HG02678 (cell line): ENCODE results near the gene C8B.

Source experiments
- ATAC-seq: cut with Tn5 transposase; IDR thresholded peaks from one replicate; pipeline ENCODE4 v1.9.1; 2021; ENCODE audit warnings: mild to moderate bottlenecking, moderate library complexity; ENCODE audit not compliant: unreplicated experiment

The C8B gene

DNA sequence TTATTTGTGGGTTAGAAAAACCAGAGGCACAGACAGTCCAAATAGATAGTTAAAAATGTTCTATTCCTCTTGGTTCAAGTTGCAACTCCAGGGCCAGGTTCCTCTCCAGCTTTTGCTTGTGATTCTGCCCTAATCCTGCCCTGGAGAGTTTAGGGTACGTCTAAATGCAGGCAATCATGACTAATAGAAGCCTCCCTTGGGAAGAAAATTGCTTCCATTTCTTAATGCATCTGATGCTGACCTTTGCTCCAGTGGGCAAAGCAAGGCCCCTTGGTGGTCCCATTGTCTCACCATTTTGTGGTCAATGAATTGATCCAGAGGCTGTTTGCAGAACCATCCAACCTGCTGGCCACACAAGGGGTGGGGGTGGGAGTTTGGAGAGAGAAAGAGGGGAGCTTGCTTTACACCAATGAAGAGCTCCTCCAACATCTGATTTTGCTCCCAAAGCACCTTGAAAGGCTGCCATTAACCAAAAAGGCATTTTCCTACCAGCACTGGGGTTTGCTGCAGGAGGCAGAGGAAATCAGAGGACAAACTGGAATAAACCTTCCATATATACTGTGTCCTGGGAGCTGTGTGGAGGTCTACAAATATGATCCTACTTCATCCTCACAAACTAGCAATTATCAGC, 31.3 kb downstream of the C8B start:
- no peak for ATAC-seq

DNA sequence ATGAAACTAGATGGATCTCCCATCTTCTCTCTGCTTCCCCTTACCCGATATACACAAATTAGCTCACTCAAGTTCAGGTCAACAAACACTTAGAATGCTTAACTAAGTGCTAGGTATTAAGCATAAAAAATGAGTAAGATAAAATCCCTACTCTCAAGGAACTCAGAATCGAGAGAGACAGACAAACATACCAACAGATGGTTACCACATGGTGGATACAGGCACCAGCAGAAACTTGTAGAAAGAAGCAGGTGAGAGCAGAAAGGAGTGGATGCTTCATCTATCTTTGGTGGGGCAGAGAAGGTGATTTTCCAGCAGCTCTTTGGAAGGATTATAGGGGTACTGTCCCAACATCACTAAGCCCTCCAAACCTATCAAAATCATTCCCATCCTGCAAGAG, 32.2 kb downstream of the C8B start:
- ATAC-seq = no peak

DNA sequence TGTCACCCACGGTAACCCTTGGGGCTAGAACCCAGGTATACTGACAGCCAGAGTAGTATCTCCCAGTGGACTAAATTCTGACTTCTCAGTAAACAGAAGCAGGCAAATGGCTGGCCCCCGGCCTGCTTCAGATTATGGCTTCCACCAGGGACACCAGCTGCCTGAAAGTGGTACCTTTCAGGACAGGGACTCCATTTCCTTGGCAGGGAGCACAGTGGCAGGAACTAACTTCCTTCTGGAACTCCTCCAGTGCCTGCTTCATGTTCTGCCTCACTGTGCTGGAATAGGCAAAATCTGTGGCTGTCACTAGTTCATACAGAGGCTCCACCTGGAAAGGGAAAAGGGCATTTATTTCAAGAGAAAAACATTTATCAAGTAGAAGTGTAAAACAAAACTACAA, 32.7 kb downstream of the C8B start:
- no peak for ATAC-seq

DNA sequence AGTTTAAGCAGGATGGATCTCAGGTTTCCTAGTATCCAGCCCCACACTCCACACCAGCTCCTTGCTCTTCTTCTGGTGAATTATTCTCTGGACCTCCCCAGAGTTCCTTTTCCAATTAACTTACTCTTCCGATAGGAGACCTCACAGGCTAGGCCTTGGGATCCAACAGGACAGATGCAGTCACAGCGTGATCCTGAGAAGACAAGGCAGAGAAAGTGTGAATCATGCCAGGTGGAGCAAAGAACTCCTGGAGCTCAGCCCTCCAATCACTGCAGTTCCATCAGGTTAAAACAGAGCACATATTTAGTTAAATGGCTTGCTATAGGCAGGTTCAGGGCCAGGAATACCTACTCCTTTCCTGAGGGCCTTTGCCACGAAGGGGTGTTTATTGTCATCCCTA, 34.1 kb downstream of the C8B start:
- ATAC-seq = no peak

DNA sequence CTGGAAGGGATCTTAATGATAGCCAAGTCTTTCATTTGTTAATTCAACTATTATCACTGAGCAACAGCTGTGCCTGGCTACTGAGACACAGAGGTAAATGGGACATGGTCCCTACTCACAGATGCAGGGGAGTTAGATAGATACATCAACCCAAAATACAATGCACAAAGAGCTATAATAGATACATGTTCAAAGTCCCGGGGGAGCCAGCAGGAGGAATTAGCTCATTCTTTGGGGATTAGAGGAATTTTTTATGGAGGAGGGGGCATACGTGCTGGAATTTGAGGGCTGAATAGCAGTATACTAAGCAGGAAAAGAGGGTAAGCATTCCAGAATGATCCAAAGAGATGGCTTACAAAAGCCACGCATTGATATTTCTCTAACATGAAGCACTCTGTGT, 34.6 kb downstream of the C8B start:
- ATAC-seq = no peak

DNA sequence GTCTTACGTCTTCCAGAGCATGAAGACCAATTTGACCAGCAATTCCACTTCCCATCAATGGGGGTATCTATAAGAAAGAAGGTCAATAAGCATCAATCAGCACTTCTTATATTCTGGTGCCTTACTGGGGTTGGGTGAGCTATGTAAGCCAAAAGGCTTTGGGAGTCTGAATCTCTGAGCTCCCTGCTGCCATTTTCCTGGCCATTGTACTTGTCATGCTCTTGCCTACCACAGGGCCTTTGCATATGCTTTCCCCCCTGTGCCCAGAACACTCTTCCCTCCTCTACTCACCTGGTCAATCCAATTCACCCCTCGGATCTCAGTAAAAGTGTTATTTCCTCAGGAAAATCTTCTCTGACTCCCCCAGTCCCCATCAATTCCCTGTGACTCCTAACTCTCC, 36.3 kb downstream of the C8B start:
- no peak for ATAC-seq

DNA sequence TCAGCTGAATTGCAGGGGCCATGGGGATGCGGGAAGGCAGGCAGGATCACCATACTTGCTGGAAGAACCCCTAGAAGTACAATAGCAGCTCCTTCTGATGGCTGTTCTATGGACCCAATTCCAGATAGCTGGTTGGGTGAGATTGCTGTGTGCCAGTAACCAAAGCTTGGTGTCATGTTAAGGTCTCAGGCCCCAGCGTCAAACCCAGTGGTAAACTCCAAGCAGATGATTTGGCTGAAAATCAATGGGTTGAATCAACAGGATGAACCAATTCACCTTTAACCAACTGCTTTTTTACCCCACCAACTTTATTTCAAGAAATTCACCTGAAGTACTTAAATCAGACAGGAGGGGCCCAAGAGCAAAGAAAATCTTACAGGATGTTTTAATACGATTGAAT, 37.8 kb downstream of the C8B start:
- no peak for ATAC-seq

DNA sequence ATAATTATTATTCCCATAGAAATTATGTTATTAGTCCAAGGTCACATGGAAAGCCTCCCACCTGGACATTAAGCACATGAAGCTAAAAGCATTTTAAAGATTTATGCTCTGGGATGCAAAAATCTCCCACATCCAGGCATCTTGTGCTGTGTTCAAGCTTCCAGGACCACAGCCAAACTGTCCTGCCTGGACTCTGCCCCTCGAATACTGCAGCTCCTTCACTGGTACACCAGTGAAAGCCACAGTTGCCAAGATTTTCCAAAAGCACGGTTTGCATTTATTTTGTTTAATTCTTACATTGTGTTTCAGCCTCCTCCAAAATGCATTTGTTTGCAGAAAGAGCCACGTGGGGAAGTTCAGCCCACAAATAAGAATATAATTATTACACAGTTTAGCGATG, 38.6 kb downstream of the C8B start:
- ATAC-seq = no peak

DNA sequence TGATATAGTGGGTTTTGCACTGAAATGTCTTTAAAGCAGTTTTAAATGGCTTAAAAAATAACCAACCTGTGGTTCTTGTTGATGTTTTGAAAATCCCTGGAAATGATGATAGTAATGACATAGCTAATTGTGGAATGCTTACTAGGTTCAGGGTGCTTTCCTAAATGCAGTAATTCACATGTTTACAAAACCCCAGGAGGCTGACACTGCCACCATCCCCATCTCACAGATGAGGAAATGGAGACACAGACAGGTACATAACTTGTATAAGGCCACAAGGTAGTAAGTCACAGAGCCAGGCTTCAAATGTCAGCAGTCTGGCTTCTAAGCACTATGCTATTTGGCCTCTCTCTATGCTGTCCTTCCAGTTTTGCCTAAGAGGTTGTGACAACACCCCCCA, 40.6 kb downstream of the C8B start:
- no peak for ATAC-seq

DNA sequence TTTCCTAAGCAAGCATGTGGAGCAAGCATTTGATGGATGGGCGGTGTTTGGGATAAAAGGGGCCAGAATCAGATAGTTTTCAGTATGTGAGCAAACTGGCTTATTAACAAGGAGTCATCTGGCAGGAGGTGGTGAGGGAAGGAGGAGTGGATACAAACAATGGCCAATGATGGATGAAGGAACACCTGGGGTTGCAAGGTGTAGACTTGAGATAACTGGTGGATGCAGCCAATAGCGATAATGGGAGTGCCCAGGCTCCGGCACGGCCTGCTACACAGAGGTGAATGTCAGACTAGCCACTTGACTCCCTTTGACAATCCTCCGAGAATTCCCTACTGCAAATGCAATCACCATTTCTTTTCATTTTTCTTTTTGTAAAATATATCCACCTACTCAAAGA, 41.7 kb downstream of the C8B start:
- no peak for ATAC-seq

DNA sequence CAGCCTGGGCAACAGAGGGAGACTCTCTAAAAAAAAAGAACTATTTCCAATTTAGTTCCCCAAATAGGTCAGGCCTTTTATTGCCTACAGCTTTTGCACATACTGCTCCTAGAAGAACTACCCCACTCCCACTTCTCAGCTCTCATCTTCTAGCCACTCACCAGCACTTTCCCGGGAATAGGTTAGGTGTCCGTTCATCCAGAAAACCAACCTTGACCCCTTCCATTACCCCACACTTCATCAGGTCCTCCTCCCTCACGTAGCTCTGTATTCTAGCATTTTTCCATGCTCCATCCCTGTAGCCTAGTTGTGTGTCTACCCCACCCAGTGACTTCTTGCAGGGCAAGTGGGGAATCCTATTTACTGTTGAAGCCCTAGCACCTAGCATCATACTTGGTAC, 42.6 kb downstream of the C8B start:
- no peak for ATAC-seq

DNA sequence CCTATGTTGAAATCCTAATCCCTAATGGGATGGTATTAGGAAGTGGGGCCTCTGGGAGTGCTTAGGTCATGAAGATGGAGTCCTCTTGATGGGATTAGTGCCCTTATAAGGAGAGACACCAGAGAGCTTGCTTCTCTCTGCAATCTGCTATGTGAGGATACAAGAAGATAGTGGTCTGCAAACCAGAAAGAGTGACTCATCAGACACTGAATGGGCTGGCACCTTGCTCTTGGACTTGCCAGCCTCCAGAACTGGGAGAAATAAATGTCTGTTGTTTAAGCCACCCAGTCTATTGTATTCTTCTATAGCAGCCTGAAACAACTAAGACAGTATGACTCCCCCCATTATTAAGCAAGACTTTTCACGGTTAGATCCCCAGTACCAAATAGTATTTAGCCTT, 43.3 kb downstream of the C8B start:
- ATAC-seq = no peak

DNA sequence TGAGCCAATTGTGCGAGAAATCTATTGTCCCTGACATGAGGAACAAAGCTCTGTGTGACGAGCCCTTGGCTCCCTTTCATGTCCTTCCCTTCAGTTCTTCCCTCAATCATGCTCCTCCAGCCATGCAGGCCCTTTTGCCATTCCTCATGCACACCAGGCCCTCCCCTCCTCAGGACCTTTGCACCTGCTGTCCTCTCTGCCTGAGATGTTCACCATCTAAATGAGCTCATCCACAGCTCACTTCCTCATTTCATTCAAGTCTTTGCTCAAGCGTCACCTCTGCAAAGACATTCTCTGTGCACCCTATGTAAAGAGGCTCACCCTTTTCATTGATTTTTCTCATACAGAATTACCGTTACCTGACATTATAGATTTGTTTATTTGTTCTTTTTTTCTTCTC, 43.7 kb downstream of the C8B start:
- ATAC-seq = no peak

DNA sequence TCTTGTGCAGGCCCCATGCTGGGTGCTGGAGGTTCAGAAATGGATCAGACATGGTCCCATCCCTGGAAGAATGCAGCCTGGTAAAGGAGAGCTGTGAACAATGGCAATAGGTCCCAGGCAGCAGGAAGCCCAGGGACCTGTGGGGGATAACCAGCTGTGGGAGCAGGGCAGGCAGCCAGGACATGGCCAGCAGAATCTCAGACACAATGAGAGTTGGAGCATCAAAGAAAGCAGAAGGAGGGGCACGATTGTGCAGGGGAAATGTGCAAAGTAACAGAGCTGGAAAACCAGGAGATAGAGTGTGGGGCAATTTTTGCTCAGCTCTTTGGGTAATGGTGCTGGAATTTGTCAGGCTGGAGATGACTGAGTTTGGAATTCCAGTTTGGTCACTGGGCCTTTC, 44.3 kb downstream of the C8B start:
- ATAC-seq = no peak

DNA sequence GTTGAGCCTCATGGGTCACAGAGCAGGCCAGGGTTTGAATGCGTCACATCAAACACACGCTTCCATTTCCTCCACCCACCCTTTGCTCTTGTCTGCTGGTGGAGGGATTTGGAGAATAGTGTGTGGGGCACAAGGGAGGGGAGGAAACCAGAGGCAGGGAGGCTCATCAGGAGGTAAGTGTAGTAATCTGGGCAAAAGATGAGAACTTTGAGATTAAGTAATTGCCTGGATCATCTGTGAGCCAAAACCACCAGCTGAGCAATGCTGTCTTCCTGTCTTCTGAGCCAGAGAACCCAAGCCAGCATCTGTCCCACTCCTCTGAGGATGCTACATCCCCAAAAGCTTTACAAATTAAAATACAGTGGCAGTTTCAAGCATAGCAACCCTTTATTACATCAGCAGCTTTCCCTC, 45.2 kb downstream of the C8B start:
- ATAC-seq = no peak

DNA sequence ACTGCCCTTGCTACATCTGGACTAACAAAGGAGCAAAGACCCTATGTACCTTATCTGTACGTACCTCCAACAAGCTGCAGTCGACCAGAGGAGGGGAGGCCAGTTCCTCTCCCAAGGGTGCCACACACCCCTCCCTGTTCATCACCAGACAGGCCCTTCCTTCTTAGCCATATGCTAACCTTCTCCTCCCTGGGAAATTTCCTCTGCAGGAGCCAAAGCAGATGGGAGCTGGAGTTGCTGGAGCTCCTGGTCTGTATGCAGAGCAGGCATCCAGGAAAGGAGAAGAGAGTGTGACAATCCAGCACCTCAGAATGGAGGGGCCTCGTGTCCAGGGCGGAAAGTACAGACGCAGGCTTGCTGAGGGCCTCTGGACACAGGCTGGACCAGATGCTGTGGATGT, 48.5 kb downstream of the C8B start:
- ATAC-seq = no peak

DNA sequence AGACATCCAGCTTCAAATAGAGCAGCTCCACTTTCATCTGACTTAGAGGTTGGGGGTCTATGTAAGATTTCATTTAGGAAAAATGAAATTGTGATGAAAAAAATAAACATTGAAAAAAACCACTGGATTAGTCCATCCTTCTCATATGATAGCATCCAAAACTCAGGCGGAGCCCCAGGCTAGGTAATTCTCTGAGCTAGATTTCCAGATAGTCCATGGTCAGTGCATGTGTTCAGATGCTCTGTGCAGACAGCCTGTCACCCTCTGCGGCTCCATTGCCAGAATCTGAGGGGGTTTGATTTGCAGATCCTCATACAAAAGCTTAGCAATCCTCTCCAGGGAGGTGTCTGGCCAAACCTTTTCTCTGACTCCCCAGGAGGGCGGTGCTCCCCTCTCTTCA, 49.2 kb downstream of the C8B start:
- no peak for ATAC-seq

DNA sequence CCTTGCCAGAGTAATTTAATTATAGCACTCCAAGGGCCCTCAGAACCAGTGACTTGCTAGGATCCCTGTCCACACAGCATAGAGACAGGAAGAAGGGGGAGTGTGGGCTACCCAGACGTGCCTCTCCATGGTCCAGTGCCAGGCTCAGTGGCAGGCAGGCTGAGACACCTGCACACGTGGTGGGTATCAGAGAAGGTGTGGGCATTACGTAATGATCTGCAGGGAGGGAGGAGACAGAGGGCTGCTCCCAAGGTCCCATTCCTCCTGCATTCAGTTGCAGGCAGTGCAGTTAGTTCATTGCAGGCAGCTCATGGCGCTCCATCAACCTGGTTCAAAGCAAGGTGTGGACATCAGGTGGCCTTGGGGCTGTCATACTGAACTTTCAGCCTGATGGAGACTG, 49.9 kb downstream of the C8B start:
- no peak for ATAC-seq

DNA sequence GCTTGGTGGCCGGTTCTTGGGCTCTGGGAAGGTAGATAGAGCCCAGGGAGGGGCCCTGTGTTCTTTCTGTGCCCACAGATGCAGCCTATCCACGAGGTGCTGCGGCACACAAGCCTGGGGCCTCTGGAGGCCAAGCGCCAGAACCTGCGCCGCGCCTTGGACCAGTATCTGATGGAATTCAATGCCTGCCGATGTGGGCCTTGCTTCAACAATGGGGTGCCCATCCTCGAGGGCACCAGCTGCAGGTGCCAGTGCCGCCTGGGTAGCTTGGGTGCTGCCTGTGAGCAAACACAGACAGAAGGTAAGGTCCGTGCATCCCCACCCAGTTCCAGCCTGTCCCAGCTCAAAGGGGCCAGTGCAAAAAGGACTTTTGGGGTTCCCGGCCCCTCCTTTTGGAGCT, 53.5 kb downstream of the C8B start:
- no peak for ATAC-seq

DNA sequence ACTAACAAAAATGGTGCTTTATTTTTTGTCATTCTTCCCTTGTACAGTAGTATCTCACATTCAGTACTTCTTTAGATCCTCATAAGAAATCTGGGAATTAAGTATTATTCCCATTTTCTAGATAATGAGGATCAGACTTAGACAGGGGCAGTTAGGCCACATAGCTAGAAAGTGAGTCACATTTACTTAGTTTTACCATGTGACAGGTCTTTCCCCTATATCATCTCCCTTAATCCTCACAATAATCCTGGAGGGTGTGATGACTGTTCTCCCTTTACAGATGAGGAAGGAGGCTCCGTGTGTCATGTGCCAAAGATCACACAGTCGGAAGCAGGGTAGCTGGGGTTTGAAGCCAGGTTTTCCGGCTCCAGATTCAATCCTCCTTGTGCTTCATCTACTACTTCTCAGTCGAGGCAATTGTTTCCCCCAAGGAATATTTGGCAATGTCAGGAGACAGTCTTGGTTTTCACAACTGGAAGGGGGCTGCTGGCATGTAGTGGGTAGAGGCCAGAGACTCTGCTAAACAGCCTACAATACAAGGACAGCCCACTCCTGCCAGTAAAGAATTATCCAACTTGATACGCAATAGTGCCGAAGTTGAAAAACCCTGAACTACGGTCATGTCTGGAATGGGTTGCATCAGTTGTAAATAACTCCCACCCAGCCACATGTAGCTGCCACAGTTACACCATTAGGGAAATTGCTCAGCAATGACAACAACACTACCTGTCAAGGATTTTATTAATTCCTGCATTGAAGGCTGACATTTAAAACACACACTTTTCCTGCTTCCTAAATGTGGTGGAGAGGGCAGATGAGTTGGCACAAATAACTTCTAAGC, 54.5 kb downstream of the C8B start:
- ATAC-seq = no peak

DNA sequence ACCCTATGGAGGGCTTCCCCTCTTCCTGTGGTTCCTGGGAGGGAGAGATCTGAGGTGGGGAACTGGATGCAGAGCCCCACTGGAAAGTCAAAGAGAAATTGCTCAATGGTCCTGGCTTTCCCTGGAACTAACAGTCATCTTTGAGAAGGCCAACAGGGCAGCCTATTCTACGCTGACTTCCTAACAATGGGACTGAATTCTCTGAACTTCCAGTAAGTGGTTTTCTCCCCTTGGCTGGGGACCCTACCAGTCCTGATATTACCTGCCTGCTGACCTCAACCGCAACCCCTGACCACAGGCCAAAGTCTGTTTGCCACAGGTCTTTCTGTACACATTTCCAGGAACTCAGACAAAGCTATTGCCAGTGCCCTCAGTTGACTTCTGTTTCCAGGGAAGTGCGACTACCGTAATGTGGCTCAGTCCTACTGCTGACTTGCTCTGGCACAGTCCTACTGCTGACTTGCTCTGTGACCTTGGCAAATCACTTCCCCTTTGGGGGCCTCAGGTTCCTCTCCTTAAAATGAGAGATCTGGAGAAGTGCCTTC, 55.3 kb downstream of the C8B start:
- ATAC-seq = no peak

DNA sequence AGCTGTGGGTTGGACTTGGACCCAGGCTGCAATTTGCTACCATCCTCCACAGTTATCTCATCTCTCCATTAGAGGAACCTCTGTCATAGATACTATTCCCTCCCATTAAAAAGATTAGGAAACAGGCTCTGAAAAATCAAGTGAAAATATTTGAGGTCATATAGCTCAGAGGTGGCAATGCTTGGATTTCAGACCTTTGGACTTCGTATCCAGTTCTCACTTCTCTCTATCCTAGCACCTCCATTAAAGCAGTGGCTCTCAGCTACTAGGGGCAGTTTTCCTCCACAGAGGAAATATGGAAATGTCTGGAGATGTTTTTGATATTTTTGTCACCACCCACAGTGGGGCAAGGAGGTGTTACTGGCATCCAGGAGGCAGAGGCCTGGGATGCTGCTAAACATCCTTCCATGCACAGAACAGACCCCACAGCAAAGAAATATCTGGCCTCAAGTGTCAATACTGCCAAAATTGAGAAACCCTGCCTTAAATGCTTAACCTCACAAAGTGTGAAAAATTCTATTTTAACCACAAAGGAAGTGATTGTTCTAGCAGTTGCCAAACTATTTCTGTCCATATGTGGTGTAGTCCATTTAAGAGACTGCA, 57.1 kb downstream of the C8B start:
- ATAC-seq = no peak
